Breast epithelium (tissue), 3 donors: ENCODE results near the gene ANKS1B.

Experiments used
- POLR2A ChIP-seq: fragments of 450-650 bp; IDR thresholded peaks from one replicate; pipeline ENCODE4 v1.6.1; 2016; ENCODE audit warnings: antibody characterized with exemption, mild to moderate bottlenecking, moderate library complexity
- TF ChIP-seq, protein P1 (sequence below), 3 donors: fragments of 450-650 bp; IDR thresholded peaks; one replicate each; pipeline ENCODE4 v1.5.1; 2016 to 2017; ENCODE audit warnings: antibody characterized with exemption in 3 of 3, mild to moderate bottlenecking in 3 of 3, moderate library complexity in 3 of 3

DNA sequence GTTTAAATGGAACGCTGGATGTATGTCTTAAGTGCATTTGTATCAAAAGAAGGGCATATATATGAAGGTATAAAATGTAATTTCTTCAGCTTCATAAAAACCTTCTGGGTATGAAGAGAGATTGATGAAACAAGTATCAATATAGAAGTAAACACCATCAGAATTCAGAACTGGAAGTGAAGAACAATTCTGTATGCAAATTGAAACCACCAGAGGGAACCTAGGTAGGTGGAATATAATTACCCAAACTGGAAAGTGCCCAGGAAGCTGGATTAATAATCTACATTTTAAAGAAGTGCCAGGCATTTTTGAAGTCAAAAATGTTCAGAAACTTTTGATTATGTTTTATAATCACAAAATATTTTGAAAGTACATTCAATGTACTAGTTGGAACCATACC is 673.4 kb downstream of the ANKS1B start:
- TF ChIP-seq, protein P1, sequence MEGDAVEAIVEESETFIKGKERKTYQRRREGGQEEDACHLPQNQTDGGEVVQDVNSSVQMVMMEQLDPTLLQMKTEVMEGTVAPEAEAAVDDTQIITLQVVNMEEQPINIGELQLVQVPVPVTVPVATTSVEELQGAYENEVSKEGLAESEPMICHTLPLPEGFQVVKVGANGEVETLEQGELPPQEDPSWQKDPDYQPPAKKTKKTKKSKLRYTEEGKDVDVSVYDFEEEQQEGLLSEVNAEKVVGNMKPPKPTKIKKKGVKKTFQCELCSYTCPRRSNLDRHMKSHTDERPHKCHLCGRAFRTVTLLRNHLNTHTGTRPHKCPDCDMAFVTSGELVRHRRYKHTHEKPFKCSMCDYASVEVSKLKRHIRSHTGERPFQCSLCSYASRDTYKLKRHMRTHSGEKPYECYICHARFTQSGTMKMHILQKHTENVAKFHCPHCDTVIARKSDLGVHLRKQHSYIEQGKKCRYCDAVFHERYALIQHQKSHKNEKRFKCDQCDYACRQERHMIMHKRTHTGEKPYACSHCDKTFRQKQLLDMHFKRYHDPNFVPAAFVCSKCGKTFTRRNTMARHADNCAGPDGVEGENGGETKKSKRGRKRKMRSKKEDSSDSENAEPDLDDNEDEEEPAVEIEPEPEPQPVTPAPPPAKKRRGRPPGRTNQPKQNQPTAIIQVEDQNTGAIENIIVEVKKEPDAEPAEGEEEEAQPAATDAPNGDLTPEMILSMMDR (IDR thresholded peaks at IDR 0.05) = no peak
- no peak for TF ChIP-seq POLR2A
